Effector memory CD8-positive, alpha-beta T cell (primary cell): Measurements from ENCODE around the gene NPIPA1.
A peak's percentile ranks its signal among the peaks of the same experiment; 100 is the strongest.
"Not testable (repeated sequence)": the region's sequence is repeated elsewhere in the genome, so short reads cannot be mapped to it uniquely, and the experiment has no call there.

Source experiments
- ATAC-seq: fragments of 150-1000 bp; cut with Tn5 transposase; replicated peaks from 2 replicates; pipeline ENCODE4 v1.10.0; 2021; ENCODE audit warnings: mild to moderate bottlenecking, moderate library complexity
- DNase-seq, 3 experiments: peaks; one replicate each; pipeline ENCODE4 v3.0.0; 2021
- H3K27ac Mint-ChIP-seq, 2 donors: one replicate each; pipeline ENCODE4 v1.8.0; 2022; ENCODE audit warnings: mild to moderate bottlenecking in 2 of 2, mixed read lengths in 2 of 2, moderate library complexity in 2 of 2
- H3K27me3 Mint-ChIP-seq, 2 donors: one replicate each; pipeline ENCODE4 v1.8.0; 2022; ENCODE audit warnings: mixed read lengths in 2 of 2
- H3K36me3 Mint-ChIP-seq: one replicate; pipeline ENCODE4 v1.8.0; 2022; ENCODE audit warnings: mild to moderate bottlenecking, moderate library complexity, mixed read lengths; ENCODE audit not compliant: insufficient read depth
- H3K4me1 Mint-ChIP-seq, 2 donors: one replicate each; pipeline ENCODE4 v1.8.0; 2022; ENCODE audit warnings: low read depth in 2 of 2, mixed read lengths in 2 of 2
- H3K4me3 Mint-ChIP-seq, 2 donors: one replicate each; pipeline ENCODE4 v1.8.0; 2022; ENCODE audit warnings: mild to moderate bottlenecking in 2 of 2, mixed read lengths in 2 of 2, moderate library complexity in 2 of 2
- H3K9me3 Mint-ChIP-seq, 2 donors: one replicate each; pipeline ENCODE4 v1.8.0; 2022; ENCODE audit warnings: mixed read lengths in 2 of 2

NPIPA1 gene

DNA sequence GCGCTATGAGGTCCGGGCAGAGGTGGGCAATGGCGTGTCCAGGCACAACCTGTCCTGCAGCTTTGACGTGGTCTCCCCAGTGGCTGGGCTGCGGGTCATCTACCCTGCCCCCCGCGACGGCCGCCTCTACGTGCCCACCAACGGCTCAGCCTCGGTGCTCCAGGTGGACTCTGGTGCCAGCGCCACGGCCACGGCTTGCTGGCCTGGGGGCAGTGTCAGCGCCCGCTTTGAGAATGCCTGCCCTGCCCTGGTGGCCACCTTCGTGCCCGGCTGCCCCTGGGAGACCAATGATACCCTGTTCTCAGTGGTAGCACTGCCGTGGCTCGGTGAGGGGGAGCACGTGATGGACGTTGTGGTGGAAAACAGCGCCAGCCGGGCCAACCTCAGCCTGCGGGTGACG is 15.0 kb upstream of the NPIPA1 start:
- H3K27ac Mint-ChIP-seq, H3K4me1 Mint-ChIP-seq, H3K27me3 Mint-ChIP-seq, ATAC-seq, DNase-seq, H3K9me3 Mint-ChIP-seq, H3K4me3 Mint-ChIP-seq, H3K36me3 Mint-ChIP-seq: not testable (repeated sequence)

DNA sequence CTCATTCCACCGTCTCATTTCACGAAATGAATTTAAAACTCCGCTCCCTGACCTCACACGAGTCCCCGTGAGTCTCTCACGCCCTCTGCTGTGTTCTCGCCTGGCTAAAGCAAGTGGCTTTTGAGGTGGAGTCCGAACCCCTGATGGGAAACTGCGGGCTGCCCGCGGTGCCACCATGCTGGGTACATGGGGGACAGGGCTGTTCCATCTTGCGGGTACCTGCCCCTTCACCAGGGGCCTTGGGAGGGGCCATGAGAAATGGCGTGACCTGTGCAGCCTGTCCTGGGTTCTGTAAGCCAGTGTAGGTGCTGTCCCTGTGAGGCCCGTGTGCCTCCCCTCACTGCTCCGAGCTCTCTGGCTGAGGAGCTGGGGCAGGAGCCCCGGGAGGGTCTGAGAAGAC is 14.3 kb upstream of the NPIPA1 start:
- DNase-seq, H3K27ac Mint-ChIP-seq, H3K4me3 Mint-ChIP-seq, H3K36me3 Mint-ChIP-seq, H3K9me3 Mint-ChIP-seq, H3K4me1 Mint-ChIP-seq, ATAC-seq, H3K27me3 Mint-ChIP-seq: not testable (repeated sequence)

DNA sequence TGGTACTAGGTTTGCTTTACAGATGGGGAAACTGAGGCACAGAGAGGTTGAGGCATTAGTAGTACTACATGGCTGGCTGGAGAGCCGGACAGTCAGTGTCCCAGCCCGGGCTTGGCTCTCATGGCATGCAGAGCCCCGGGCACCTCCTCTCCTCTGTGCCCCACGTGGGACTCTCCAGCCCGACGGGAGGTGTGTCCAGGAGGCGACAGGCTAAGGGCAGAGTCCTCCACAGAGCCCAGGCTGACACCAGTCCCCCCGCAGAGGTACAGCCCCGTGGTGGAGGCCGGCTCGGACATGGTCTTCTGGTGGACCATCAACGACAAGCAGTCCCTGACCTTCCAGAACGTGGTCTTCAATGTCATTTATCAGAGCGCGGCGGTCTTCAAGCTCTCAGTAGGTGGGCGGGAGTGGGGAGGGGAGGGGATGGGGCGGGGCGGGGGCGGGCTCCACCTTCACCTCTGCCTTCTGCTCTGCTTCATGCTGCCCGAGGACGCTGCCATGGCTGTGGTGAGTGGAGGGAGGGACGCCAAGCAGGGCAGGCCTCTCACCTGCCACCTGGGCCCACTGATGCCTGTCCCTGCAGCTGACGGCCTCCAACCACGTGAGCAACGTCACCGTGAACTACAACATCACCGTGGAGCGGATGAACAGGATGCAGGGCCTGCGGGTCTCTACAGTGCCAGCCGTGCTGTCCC is 13.7 kb upstream of the NPIPA1 start:
- not testable (repeated sequence) for H3K36me3 Mint-ChIP-seq, H3K9me3 Mint-ChIP-seq, H3K27me3 Mint-ChIP-seq, DNase-seq, H3K4me1 Mint-ChIP-seq, H3K27ac Mint-ChIP-seq, H3K4me3 Mint-ChIP-seq, ATAC-seq

- H3K4me1 Mint-ChIP-seq, H3K4me3 Mint-ChIP-seq, H3K36me3 Mint-ChIP-seq, H3K27ac Mint-ChIP-seq, DNase-seq, ATAC-seq, H3K9me3 Mint-ChIP-seq, H3K27me3 Mint-ChIP-seq: not testable (repeated sequence)
Observed at GRCh38 chr16:14924359-14924758, 12.9 kb upstream of the NPIPA1 start.

DNA sequence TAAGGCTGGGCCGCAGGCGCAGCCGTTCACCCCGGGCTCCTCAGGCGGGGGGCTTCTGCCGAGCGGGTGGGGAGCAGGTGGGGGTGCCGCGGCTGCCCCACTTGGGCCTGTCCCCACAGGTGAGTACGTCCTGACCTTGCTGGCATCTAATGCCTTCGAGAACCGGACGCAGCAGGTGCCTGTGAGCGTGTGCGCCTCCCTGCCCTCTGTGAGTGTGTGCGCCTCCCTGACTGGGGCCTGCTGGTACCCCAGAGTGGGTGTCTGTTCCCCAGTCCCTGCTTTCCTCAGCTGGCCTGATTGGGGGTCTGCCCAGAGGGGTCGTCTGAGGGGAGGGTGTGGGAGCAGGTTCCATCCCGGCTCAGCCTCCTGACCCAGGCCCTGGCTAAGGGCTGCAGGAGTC is 12.3 kb upstream of the NPIPA1 start:
- H3K4me1 Mint-ChIP-seq, H3K27me3 Mint-ChIP-seq, H3K9me3 Mint-ChIP-seq, H3K36me3 Mint-ChIP-seq, H3K4me3 Mint-ChIP-seq, DNase-seq, ATAC-seq, H3K27ac Mint-ChIP-seq: not testable (repeated sequence)

- H3K36me3 Mint-ChIP-seq, ATAC-seq, DNase-seq, H3K9me3 Mint-ChIP-seq, H3K27me3 Mint-ChIP-seq, H3K4me3 Mint-ChIP-seq, H3K4me1 Mint-ChIP-seq: not testable (repeated sequence)
- peak overlapping the region in 1 of 2 donors; percentile 90 for H3K27ac Mint-ChIP-seq
Observed at GRCh38 chr16:14928064-14928714, 9.1 kb upstream of the NPIPA1 start.

GRCh38 chr16:14929176-14929575 is 8.1 kb upstream of the NPIPA1 start:
- not testable (repeated sequence) for H3K27me3 Mint-ChIP-seq, H3K9me3 Mint-ChIP-seq, H3K36me3 Mint-ChIP-seq, H3K27ac Mint-ChIP-seq, ATAC-seq, H3K4me1 Mint-ChIP-seq, H3K4me3 Mint-ChIP-seq, DNase-seq

- ATAC-seq, H3K27ac Mint-ChIP-seq, H3K4me3 Mint-ChIP-seq, H3K9me3 Mint-ChIP-seq, H3K36me3 Mint-ChIP-seq, H3K4me1 Mint-ChIP-seq, H3K27me3 Mint-ChIP-seq, DNase-seq: not testable (repeated sequence)
Observed at GRCh38 chr16:14930246-14930645, 7.0 kb upstream of the NPIPA1 start.

DNA sequence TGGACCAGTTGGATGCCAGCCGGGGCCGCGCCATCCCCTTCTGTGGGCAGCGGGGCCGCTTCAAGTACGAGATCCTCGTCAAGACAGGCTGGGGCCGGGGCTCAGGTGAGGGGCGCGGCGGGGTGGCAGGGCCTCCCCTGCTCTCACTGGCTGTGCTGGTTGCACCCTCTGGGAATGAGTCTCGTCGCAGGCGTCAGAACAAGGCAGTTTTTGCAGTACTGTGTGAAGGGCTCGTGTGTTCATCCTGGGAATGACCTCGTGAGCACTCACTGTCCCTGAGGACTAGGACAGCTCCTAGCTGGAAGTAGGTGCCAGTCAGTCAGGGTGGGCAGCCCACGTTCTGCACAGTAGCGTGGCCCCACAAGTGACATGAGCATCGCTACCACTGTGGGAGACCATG is 6.3 kb upstream of the NPIPA1 start:
- H3K27ac Mint-ChIP-seq, H3K27me3 Mint-ChIP-seq, H3K9me3 Mint-ChIP-seq, H3K4me3 Mint-ChIP-seq, H3K4me1 Mint-ChIP-seq, H3K36me3 Mint-ChIP-seq, DNase-seq, ATAC-seq: not testable (repeated sequence)

GRCh38 chr16:14932581-14933375 is 4.5 kb upstream of the NPIPA1 start:
- not testable (repeated sequence) for H3K27ac Mint-ChIP-seq, ATAC-seq, H3K27me3 Mint-ChIP-seq, H3K4me3 Mint-ChIP-seq, H3K36me3 Mint-ChIP-seq, H3K9me3 Mint-ChIP-seq, DNase-seq, H3K4me1 Mint-ChIP-seq

GRCh38 chr16:14937994-14938393 is 751 bp downstream of the NPIPA1 start:
- not testable (repeated sequence) for H3K4me1 Mint-ChIP-seq, DNase-seq, ATAC-seq, H3K27me3 Mint-ChIP-seq, H3K9me3 Mint-ChIP-seq, H3K4me3 Mint-ChIP-seq, H3K36me3 Mint-ChIP-seq, H3K27ac Mint-ChIP-seq

GRCh38 chr16:14942686-14943085 is 5.4 kb downstream of the NPIPA1 start:
- H3K27me3 Mint-ChIP-seq, H3K4me1 Mint-ChIP-seq, H3K4me3 Mint-ChIP-seq, H3K27ac Mint-ChIP-seq, ATAC-seq, DNase-seq, H3K36me3 Mint-ChIP-seq, H3K9me3 Mint-ChIP-seq: not testable (repeated sequence)

GRCh38 chr16:14955546-14956231 is 18.4 kb downstream of the NPIPA1 start:
- Mint-ChIP-seq H3K27ac (peak overlapping the region in 1 of 2 donors; percentile 13), H3K36me3 (no peaks in the 10 kb centered on the region)
- ATAC-seq: no peak

More at GRCh38 chr16:14955546-14956231, 18.4 kb downstream of the NPIPA1 start:
- H3K9me3 Mint-ChIP-seq: no peaks in the 10 kb centered on the region
- H3K27me3 Mint-ChIP-seq: peaks cover 0 to 1% of the 10 kb centered on the region in 2 donors
- no peak for DNase-seq
- no peaks in the 10 kb centered on the region for H3K4me1 Mint-ChIP-seq
- H3K4me3 Mint-ChIP-seq: no peak overlapping the region
